Cardiac muscle cell (in vitro differentiated cells and primary cell): ENCODE measurements around the gene KLF15. TPM values are rescaled to one million over a fixed set of nuclear protein-coding genes. Genes with fewer than 3 reads are reported as not detected.

Experiments used
- DNase-seq, 2 donors: peaks; one replicate each; pipeline versions ENCODE4 v3.0.0 to v3.0.0-alpha.2; 2010 to 2017; ENCODE audit warnings: low read depth in 1 of 2, low spot score in 1 of 2
- H3K27ac ChIP-seq: fragments of 200-600 bp; sonication (generic); 2 replicates; pipeline ENCODE4 v1.5.1; 2016
- H3K27me3 ChIP-seq: fragments of 200-600 bp; sonication (generic); 2 replicates; pipeline ENCODE4 v1.6.0; 2016; ENCODE audit warnings: control low read depth
- H3K36me3 ChIP-seq: fragments of 200-600 bp; sonication (generic); 2 replicates; pipeline ENCODE4 v1.5.1; 2016; ENCODE audit warnings: control low read depth
- H3K4me1 ChIP-seq: fragments of 200-600 bp; sonication (generic); 2 replicates; pipeline ENCODE4 v1.8.1; 2017; ENCODE audit warnings: low read depth, mild to moderate bottlenecking, mixed run types
- H3K4me3 ChIP-seq: fragments of 200-600 bp; sonication (generic); 2 replicates; pipeline ENCODE4 v1.5.1; 2016; ENCODE audit warnings: mild to moderate bottlenecking
- H3K9me3 ChIP-seq: fragments of 200-600 bp; sonication (generic); 2 replicates; pipeline ENCODE4 v1.5.1; 2017; ENCODE audit warnings: low read depth, mild to moderate bottlenecking, control low read depth
- polyA plus RNA-seq: library from polyadenylated mRNA; unstranded; fragments of >200 nt; fragmentation: Nextera tagmentation; extraction: Ambion mirVana; gene quantifications from 2 replicates; pipeline ENCODE4 v1.2.1, GENCODE V29; 2016
- total RNA-seq: library from RNA; depleted of rRNA; stranded (reverse); fragments of >200 nt; gene quantifications from 2 replicates; pipeline ENCODE4 v1.2.3, GENCODE V29; 2016
- TF ChIP-seq, protein P1 (sequence below): IDR thresholded peaks from 2 replicates; pipeline ENCODE4 v1.5.1; 2012; ENCODE audit warnings: low read depth, mild to moderate bottlenecking, low read length

The KLF15 gene
- total and polyA plus RNA-seq, 2 experiments from 2014 or later: 0.75 to 16.5 TPM

DNA sequence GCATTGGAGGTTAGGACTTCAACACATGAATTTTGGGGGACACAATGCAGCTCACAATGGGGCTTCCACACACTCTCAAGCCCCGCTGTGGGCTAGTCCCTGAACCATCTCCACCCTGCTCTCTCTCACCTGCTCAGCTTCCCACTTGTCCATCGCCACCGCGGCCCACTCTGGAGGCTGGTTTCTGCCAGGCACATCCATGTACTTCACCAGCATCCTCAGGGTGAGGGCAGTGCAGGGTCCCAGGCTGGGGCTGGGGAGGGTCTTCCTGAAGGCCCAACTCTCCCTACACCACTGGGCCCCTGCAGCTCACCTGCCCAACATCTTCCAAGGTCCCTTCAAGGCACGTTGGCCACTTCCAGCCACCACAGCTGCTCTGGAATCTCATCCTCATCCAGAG is 46.4 kb downstream of the KLF15 start:
- H3K27ac ChIP-seq: no peak overlapping the region
- TF ChIP-seq, protein P1, sequence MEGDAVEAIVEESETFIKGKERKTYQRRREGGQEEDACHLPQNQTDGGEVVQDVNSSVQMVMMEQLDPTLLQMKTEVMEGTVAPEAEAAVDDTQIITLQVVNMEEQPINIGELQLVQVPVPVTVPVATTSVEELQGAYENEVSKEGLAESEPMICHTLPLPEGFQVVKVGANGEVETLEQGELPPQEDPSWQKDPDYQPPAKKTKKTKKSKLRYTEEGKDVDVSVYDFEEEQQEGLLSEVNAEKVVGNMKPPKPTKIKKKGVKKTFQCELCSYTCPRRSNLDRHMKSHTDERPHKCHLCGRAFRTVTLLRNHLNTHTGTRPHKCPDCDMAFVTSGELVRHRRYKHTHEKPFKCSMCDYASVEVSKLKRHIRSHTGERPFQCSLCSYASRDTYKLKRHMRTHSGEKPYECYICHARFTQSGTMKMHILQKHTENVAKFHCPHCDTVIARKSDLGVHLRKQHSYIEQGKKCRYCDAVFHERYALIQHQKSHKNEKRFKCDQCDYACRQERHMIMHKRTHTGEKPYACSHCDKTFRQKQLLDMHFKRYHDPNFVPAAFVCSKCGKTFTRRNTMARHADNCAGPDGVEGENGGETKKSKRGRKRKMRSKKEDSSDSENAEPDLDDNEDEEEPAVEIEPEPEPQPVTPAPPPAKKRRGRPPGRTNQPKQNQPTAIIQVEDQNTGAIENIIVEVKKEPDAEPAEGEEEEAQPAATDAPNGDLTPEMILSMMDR: no peak
- H3K36me3 ChIP-seq: no peaks in the 10 kb centered on the region
- H3K27me3 ChIP-seq: no peaks in the 10 kb centered on the region
- H3K9me3 ChIP-seq: no peaks in the 10 kb centered on the region
- no peak overlapping the region for H3K4me3 ChIP-seq
- no peak for DNase-seq
- H3K4me1 ChIP-seq: no peaks in the 10 kb centered on the region

DNA sequence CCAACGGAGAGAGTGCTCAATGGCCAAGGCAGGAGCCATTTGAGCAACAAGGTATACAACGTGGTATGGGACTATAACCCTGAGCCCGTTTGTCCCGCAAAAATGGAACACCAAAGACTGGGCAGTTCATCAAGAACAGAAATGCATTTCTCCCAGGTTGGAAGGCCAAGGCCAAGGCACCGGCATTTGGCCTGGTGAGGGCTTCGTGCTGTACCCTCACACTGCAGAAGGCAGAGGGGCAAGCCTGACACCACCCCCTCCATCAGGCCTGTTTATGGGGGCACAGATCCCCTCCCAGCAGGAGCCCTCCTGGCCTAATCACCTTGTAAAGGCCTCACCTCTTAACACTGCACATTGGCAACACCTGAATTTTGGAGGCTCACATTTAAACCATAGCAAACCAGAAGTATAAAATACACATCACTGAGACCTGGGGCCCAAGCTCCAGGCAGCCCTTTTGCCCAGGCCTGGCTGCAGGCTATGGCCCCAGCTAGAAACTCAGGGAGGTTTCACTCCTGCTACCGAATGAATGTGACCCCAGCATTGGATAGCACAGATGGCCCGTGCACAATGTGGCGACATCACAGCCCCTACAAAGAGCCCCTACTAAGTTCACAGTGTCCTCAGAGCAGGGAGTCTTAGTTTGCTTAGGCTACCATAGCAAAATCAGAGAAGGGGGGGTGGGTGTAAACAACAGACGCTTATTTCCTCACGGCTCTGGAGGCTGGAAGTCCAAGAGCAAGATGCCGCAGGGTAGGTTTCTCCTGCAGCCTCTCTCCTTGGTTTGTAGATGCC is 47.1 kb downstream of the KLF15 start:
- Histone ChIP-seq H3K9me3 (no peaks in the 10 kb centered on the region), H3K36me3 (no peaks in the 10 kb centered on the region), H3K4me1 (no peaks in the 10 kb centered on the region), H3K4me3 (no peak overlapping the region), H3K27me3 (no peaks in the 10 kb centered on the region), H3K27ac (no peak overlapping the region)
- TF ChIP-seq, protein P1: no peak
- DNase-seq: no peak

DNA sequence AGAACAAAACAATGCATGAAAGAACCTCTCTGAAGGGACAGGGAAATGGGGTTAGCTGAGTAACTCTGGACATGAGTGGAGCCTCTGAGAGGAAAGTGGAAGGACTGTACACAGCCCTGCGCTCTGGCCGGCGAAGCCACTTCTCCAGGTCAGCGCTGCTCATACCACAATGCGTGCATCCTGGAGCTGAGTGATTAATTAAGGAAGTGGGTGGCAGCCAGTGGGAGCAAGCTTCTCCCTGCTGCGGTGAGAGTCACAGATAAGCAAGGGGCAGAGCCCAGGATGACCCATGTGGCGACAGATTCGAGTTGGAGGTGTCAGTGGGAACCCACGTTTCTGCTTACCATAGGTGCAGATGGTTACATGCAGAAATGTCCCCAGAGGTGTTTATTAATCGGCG is 48.0 kb downstream of the KLF15 start:
- Histone ChIP-seq H3K9me3 (no peaks in the 10 kb centered on the region), H3K4me3 (no peak overlapping the region), H3K27me3 (no peaks in the 10 kb centered on the region), H3K36me3 (no peaks in the 10 kb centered on the region), H3K4me1 (no peaks in the 10 kb centered on the region), H3K27ac (no peak overlapping the region)
- TF ChIP-seq, protein P1: no peak
- no peak for DNase-seq

DNA sequence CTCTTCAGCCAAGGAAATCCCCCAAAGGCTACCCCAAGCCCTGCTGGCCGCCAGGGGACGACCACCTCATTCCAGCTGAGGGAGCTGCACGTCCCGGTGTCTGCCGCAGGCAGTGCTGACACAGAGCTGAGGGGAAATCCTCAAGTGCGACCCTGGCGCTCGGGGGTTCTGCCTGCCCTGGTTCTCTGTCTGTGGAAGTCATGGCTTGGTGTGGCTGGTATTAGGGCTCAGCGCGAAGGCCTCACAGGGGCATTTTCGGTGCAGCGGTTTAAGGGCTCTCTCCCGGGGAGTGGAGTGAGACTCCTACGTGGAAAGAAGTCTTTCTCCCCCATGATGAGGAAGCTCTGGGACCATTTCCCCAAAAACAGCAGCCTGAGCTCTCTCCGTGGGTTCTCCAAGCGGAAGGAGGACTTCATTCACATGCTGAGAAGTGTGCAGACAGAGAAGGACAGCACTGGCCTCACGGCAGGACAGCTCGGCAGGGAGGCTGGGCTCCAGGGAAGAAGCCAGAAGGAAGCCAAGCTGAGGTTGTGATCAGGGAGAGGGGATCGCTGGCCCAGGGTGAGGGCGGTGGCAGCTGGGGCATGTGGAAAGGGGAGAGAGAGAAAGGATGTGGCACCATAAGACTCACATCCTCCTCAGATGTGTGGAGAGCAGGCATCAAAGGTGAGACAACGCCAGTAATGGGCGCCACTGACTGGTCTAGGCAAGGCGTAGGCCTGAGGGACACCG is 48.6 kb downstream of the KLF15 start:
- no peak for DNase-seq
- Histone ChIP-seq H3K9me3 (no peaks in the 10 kb centered on the region), H3K27me3 (no peaks in the 10 kb centered on the region), H3K4me1 (no peaks in the 10 kb centered on the region), H3K4me3 (no peak overlapping the region), H3K36me3 (no peaks in the 10 kb centered on the region), H3K27ac (no peak overlapping the region)
- TF ChIP-seq, protein P1: no peak

DNA sequence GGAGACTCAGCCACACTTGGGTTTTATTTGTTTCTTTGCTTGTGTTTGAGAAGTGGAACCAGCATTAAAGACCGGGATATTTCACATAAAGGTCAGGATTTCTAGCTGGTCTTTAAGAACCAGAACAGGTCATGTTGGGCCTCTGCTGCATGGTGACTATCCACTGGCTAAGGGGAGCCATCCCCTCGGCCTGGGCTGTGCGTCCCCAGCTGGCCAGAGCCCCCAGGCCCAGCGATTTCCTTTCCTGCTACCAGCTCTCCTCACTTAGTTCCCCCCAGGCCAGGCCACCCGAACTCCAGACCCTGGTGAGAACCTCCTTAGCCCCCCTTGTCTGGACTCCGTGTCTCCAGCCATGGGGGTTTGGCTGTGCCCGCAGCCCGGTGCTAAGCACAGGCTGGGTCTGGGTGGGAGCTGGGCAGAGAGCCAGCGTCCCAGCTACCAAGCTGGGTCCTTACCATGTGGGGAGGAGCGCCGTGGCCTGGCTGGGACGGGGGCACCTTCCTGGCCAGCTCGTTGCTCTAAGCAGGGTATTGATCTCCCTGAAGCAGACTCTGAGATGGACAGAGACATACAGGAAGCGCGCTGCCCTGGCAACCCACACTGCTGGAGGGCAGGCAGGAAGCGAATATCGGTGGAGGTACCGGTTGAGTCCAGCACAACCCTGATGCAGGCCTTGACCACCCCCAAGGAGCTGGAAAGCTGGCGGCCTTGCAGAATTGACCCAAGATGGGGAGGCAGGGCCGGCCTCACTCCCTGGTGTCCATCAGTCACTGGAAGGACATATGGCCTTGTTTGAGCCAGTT is 49.4 kb downstream of the KLF15 start:
- TF ChIP-seq, protein P1: no peak
- Histone ChIP-seq H3K9me3 (no peaks in the 10 kb centered on the region), H3K36me3 (no peaks in the 10 kb centered on the region), H3K4me3 (no peak overlapping the region), H3K27me3 (no peaks in the 10 kb centered on the region), H3K27ac (no peak overlapping the region), H3K4me1 (no peaks in the 10 kb centered on the region)
- DNase-seq: no peak
